Endodermal cell (in vitro differentiated cells): ENCODE results near the gene UBAP2. TPM values are rescaled to one million over a fixed set of nuclear protein-coding genes. Genes with fewer than 3 reads are reported as not detected.

Source experiments
- DNase-seq: peaks from one replicate; pipeline ENCODE4 v3.0.0-alpha.2; 2017
- H3K27ac ChIP-seq: 2 replicates; pipeline ENCODE4 v1.5.1; 2013; ENCODE audit warnings: mild to moderate bottlenecking, low read depth, low read length, moderate library complexity
- H3K27me3 ChIP-seq: 2 replicates; pipeline ENCODE4 v1.6.1; 2013; ENCODE audit warnings: mild to moderate bottlenecking, low read length, moderate library complexity; ENCODE audit not compliant: insufficient read depth, control insufficient read depth, poor library complexity, severe bottlenecking
- H3K36me3 ChIP-seq: 2 replicates; pipeline ENCODE4 v1.7.0; 2013; ENCODE audit warnings: mild to moderate bottlenecking, low read length, moderate library complexity; ENCODE audit not compliant: control insufficient read depth, insufficient read depth
- H3K4me1 ChIP-seq: one replicate; pipeline ENCODE4 v1.7.0; 2013; ENCODE audit warnings: low read length; ENCODE audit not compliant: control insufficient read depth, insufficient read depth
- H3K4me3 ChIP-seq: 2 replicates; pipeline ENCODE4 v1.5.1; 2013; ENCODE audit warnings: mild to moderate bottlenecking, low read length, moderate library complexity
- H3K9ac ChIP-seq: 2 replicates; pipeline ENCODE4 v1.6.1; 2013; ENCODE audit warnings: mild to moderate bottlenecking, low read length, moderate library complexity; ENCODE audit not compliant: poor library complexity, severe bottlenecking; ENCODE audit errors: extremely low read depth
- H3K9me3 ChIP-seq: 2 replicates; pipeline ENCODE4 v1.6.1; 2013; ENCODE audit warnings: mild to moderate bottlenecking, low read length, moderate library complexity; ENCODE audit not compliant: control insufficient read depth
- H3K27ac Mint-ChIP-seq: 2 replicates; pipeline ENCODE4 v1.8.0; 2020; ENCODE audit warnings: mixed read lengths
- H3K27me3 Mint-ChIP-seq: 2 replicates; pipeline ENCODE4 v1.8.0; 2021; ENCODE audit warnings: mild to moderate bottlenecking, mixed read lengths; ENCODE audit not compliant: insufficient read depth
- H3K36me3 Mint-ChIP-seq: 2 replicates; pipeline ENCODE4 v1.8.0; 2020; ENCODE audit warnings: low read depth, mixed read lengths
- H3K4me1 Mint-ChIP-seq: 2 replicates; pipeline ENCODE4 v1.8.0; 2020; ENCODE audit warnings: mixed read lengths
- H3K4me3 Mint-ChIP-seq: 2 replicates; pipeline ENCODE4 v1.8.0; 2020; ENCODE audit warnings: mild to moderate bottlenecking, moderate library complexity, mixed read lengths
- H3K9me3 Mint-ChIP-seq: 2 replicates; pipeline ENCODE4 v1.8.0; 2020; ENCODE audit warnings: mild to moderate bottlenecking, mixed read lengths
- CTCF ChIP-seq: fragments of 200-600 bp; sonication (generic); conservative IDR thresholded peaks from 2 replicates; pipeline ENCODE4 v1.5.0; 2021; ENCODE audit warnings: antibody characterized with exemption, mild to moderate bottlenecking
- WGBS, 2 experiments: methylation state at CpG; one replicate each; pipeline versions ENCODE4 v1.1.5 to v1.1.7; 2013; ENCODE audit warnings: missing lambda C conversion rate in 2 of 2, mixed read lengths in 1 of 2; ENCODE audit not compliant: insufficient coverage in 1 of 2, insufficient read length in 1 of 2; 5-methylcytosine and 5-hydroxymethylcytosine counted together
- total RNA-seq, 2 donors: library from RNA; stranded (reverse); fragmentation: NEBNext Ultra II Directional in 1 of 2; extraction: Animal tissue kit (Norgen Biotek cat#: 25700) in 1 of 2; gene quantifications; 2 replicates in 1 of 2; 3 replicates in 1 of 2; pipeline ENCODE4 v1.2.1, GENCODE V29; 2021

The UBAP2 gene
- total RNA-seq, 2 donors from 2014 or later = 60.9 to 82.1 TPM

GRCh38 chr9:34065541-34065940 is 16.9 kb upstream of the UBAP2 start:
- no peak for TF ChIP-seq CTCF
- peaks cover 1% of the 10 kb centered on the region for H3K9me3 Mint-ChIP-seq
- no peak overlapping the region for H3K4me3 Mint-ChIP-seq
- Histone ChIP-seq H3K9ac (no peak overlapping the region), H3K4me1 (no peaks in the 10 kb centered on the region), H3K27ac (no peak overlapping the region), H3K4me3 (no peak overlapping the region), H3K9me3 (no peaks in the 10 kb centered on the region), H3K27me3 (no peaks in the 10 kb centered on the region), H3K36me3 (no peaks in the 10 kb centered on the region)
- H3K27ac Mint-ChIP-seq = no peak overlapping the region
- no peak for DNase-seq
- WGBS, 2 experiments = 97 to 100% methylated on average over 2 to 3 of the region's 3 CpGs
- H3K36me3 Mint-ChIP-seq = no peaks in the 10 kb centered on the region
- H3K27me3 Mint-ChIP-seq = no peaks in the 10 kb centered on the region
- peaks cover under 1% of the 10 kb centered on the region for H3K4me1 Mint-ChIP-seq

GRCh38 chr9:34059954-34060353 is 11.3 kb upstream of the UBAP2 start:
- Mint-ChIP-seq H3K27ac (no peak overlapping the region), H3K9me3 (peaks cover 1% of the 10 kb centered on the region), H3K4me1 (peaks cover 6% of the 10 kb centered on the region), H3K27me3 (no peaks in the 10 kb centered on the region), H3K36me3 (no peaks in the 10 kb centered on the region), H3K4me3 (no peak overlapping the region)
- Histone ChIP-seq H3K4me3 (no peak overlapping the region), H3K27ac (no peak overlapping the region), H3K4me1 (peaks cover 3% of the 10 kb centered on the region), H3K27me3 (no peaks in the 10 kb centered on the region), H3K9ac (no peak overlapping the region), H3K36me3 (no peaks in the 10 kb centered on the region), H3K9me3 (no peaks in the 10 kb centered on the region)
- 91 to 100% methylated on average over 2 to 3 of the region's 3 CpGs for WGBS, 2 experiments
- DNase-seq = no peak
- no peak for TF ChIP-seq CTCF

- H3K4me3 ChIP-seq = no peak overlapping the region
- peak overlapping the region; percentile 1 for H3K9ac ChIP-seq
- WGBS, 2 experiments = 90 to 98% methylated on average over 3 of the region's 3 CpGs
- H3K4me3 Mint-ChIP-seq = no peak overlapping the region
- no peak for DNase-seq
- no peak overlapping the region for H3K27ac ChIP-seq
- no peak for TF ChIP-seq CTCF
- H3K9me3 Mint-ChIP-seq = peaks cover 1% of the 10 kb centered on the region
- H3K4me1 ChIP-seq = peaks cover 3% of the 10 kb centered on the region
- no peaks in the 10 kb centered on the region for H3K27me3 ChIP-seq
- H3K27me3 Mint-ChIP-seq = no peaks in the 10 kb centered on the region
- no peaks in the 10 kb centered on the region for H3K9me3 ChIP-seq
- peaks cover 6% of the 10 kb centered on the region for H3K4me1 Mint-ChIP-seq
- H3K27ac Mint-ChIP-seq = no peak overlapping the region
- H3K36me3 ChIP-seq = no peaks in the 10 kb centered on the region
- H3K36me3 Mint-ChIP-seq = no peaks in the 10 kb centered on the region
Measured at GRCh38 chr9:34059281-34059680, 10.6 kb upstream of the UBAP2 start.
